ENCODE results near the gene RABGAP1L. TPM values are rescaled to one million over a fixed set of nuclear protein-coding genes. Genes with fewer than 3 reads are reported as not detected.
"Not testable (repeated sequence)": the region's sequence is repeated elsewhere in the genome, so short reads cannot be mapped to it uniquely, and the experiment has no call there.

Gene RABGAP1L
- 88.6 TPM for polyA plus RNA-seq

- peaks cover 41 to 53% (median 51%) of the 10 kb centered on the region in 3 donors for H3K4me1 Mint-ChIP-seq
- H3K9me3 Mint-ChIP-seq: no peaks in the 10 kb centered on the region
- H3K27ac Mint-ChIP-seq: peak within 1 kb of the TSS; percentile 81 to 98 (median 95)
- no peaks in the 10 kb centered on the region for H3K27me3 Mint-ChIP-seq
- peak within 1 kb of the TSS; percentile 88 to 97 (median 97) for H3K4me3 Mint-ChIP-seq
- H3K36me3 Mint-ChIP-seq: no peaks in the 10 kb centered on the region
These were observed at the start of gene RABGAP1L for GRCh38 chr1:174159252-174160108. TSS of gene RABGAP1L (plus strand) at chr1:174159520.

GRCh38 chr1:174110053-174110452 lies 49.3 kb upstream of the RABGAP1L start:
- Mint-ChIP-seq H3K27ac (peak overlapping the region in 2 of 3 donors; percentile 2 to 46), H3K4me1 (peaks cover 8 to 15% (median 12%) of the 10 kb centered on the region in 3 donors)

GRCh38 chr1:174112489-174113162 lies 46.7 kb upstream of the RABGAP1L start:
- no peak overlapping the region for H3K4me3 Mint-ChIP-seq
- H3K36me3 Mint-ChIP-seq: no peaks in the 10 kb centered on the region
- H3K4me1 Mint-ChIP-seq: peaks cover 8 to 15% (median 12%) of the 10 kb centered on the region in 3 donors
- H3K27me3 Mint-ChIP-seq: no peaks in the 10 kb centered on the region
- peaks cover 0 to 4% (median 0%) of the 10 kb centered on the region in 3 donors for H3K9me3 Mint-ChIP-seq
- H3K27ac Mint-ChIP-seq: no peak overlapping the region

More at GRCh38 chr1:174110053-174110452, 49.3 kb upstream of the RABGAP1L start:
- Mint-ChIP-seq H3K9me3 (peaks cover 0 to 4% (median 0%) of the 10 kb centered on the region in 3 donors), H3K4me3 (peak overlapping the region in 2 of 4 donors; percentile 3 to 41), H3K36me3 (no peaks in the 10 kb centered on the region), H3K27me3 (no peaks in the 10 kb centered on the region)

GRCh38 chr1:174114106-174114505 lies 45.2 kb upstream of the RABGAP1L start:
- Mint-ChIP-seq H3K9me3 (peaks cover 0 to 4% (median 0%) of the 10 kb centered on the region in 3 donors), H3K36me3 (no peaks in the 10 kb centered on the region), H3K4me3 (no peak overlapping the region), H3K27ac (no peak overlapping the region), H3K27me3 (no peaks in the 10 kb centered on the region), H3K4me1 (peaks cover 8 to 15% (median 12%) of the 10 kb centered on the region in 3 donors)

- no peaks in the 10 kb centered on the region for H3K36me3 Mint-ChIP-seq
These were observed 44.4 kb upstream of the RABGAP1L start for GRCh38 chr1:174114788-174115448.

GRCh38 chr1:174116042-174116441 lies 43.3 kb upstream of the RABGAP1L start:
- Mint-ChIP-seq H3K27ac (no peak overlapping the region), H3K9me3 (no peaks in the 10 kb centered on the region), H3K36me3 (no peaks in the 10 kb centered on the region), H3K27me3 (no peaks in the 10 kb centered on the region), H3K4me1 (peaks cover 0 to 4% (median 3%) of the 10 kb centered on the region in 3 donors), H3K4me3 (no peak overlapping the region)

More at GRCh38 chr1:174114788-174115448, 44.4 kb upstream of the RABGAP1L start:
- H3K4me3 Mint-ChIP-seq: no peak overlapping the region
- no peak overlapping the region for H3K27ac Mint-ChIP-seq
- no peaks in the 10 kb centered on the region for H3K9me3 Mint-ChIP-seq
- no peaks in the 10 kb centered on the region for H3K27me3 Mint-ChIP-seq
- H3K4me1 Mint-ChIP-seq: peaks cover 7 to 11% (median 7%) of the 10 kb centered on the region in 3 donors

- Mint-ChIP-seq H3K4me3 (no peak overlapping the region), H3K27me3 (no peaks in the 10 kb centered on the region), H3K27ac (no peak overlapping the region), H3K36me3 (no peaks in the 10 kb centered on the region), H3K9me3 (peaks cover 0 to 5% (median 3%) of the 10 kb centered on the region in 3 donors), H3K4me1 (peaks cover 0 to 4% (median 3%) of the 10 kb centered on the region in 3 donors)
These were observed 40.6 kb upstream of the RABGAP1L start for GRCh38 chr1:174118751-174119150.

GRCh38 chr1:174122318-174122717 lies 37.0 kb upstream of the RABGAP1L start:
- H3K27me3 Mint-ChIP-seq, H3K36me3 Mint-ChIP-seq: not testable (repeated sequence)

GRCh38 chr1:174123843-174124242 lies 35.5 kb upstream of the RABGAP1L start:
- Mint-ChIP-seq H3K4me3 (no peak overlapping the region), H3K9me3 (peaks cover 7 to 11% (median 10%) of the 10 kb centered on the region in 3 donors), H3K27ac (no peak overlapping the region), H3K36me3 (peaks cover 1% of the 10 kb centered on the region), H3K4me1 (peaks cover 12 to 21% (median 14%) of the 10 kb centered on the region in 3 donors), H3K27me3 (no peaks in the 10 kb centered on the region)

More at GRCh38 chr1:174122318-174122717, 37.0 kb upstream of the RABGAP1L start:
- not testable (repeated sequence) for H3K27ac Mint-ChIP-seq, H3K4me1 Mint-ChIP-seq, H3K4me3 Mint-ChIP-seq
- H3K9me3 Mint-ChIP-seq: peaks cover 7 to 11% (median 10%) of the 10 kb centered on the region in 3 donors

- not testable (repeated sequence) for H3K36me3 Mint-ChIP-seq, H3K27me3 Mint-ChIP-seq
- Mint-ChIP-seq H3K4me3 (peak overlapping the region in 2 of 4 donors; percentile 0 to 58), H3K9me3 (peaks cover 7 to 17% (median 15%) of the 10 kb centered on the region in 3 donors), H3K4me1 (peaks cover 12 to 21% (median 15%) of the 10 kb centered on the region in 3 donors), H3K27ac (peak overlapping the region in 1 of 3 donors; percentile 35)
These were observed 32.1 kb upstream of the RABGAP1L start for GRCh38 chr1:174127176-174127575.

- Mint-ChIP-seq H3K36me3 (peaks cover 1% of the 10 kb centered on the region), H3K4me1 (peaks cover 31 to 35% (median 32%) of the 10 kb centered on the region in 3 donors), H3K9me3 (peaks cover 2 to 7% (median 7%) of the 10 kb centered on the region in 3 donors), H3K4me3 (no peak overlapping the region), H3K27me3 (no peaks in the 10 kb centered on the region), H3K27ac (no peak overlapping the region)
These were observed 28.2 kb upstream of the RABGAP1L start for GRCh38 chr1:174131032-174131638.

GRCh38 chr1:174134003-174134659 lies 25.2 kb upstream of the RABGAP1L start:
- H3K27me3 Mint-ChIP-seq: no peaks in the 10 kb centered on the region
- peaks cover 2% of the 10 kb centered on the region for H3K36me3 Mint-ChIP-seq
- peaks cover 11 to 24% (median 24%) of the 10 kb centered on the region in 3 donors for H3K4me1 Mint-ChIP-seq
- H3K9me3 Mint-ChIP-seq: peaks cover 0 to 7% (median 4%) of the 10 kb centered on the region in 3 donors
- peak overlapping the region in 1 of 3 donors; percentile 4 for H3K27ac Mint-ChIP-seq
- peak overlapping the region in 2 of 4 donors; percentile 58 to 65 for H3K4me3 Mint-ChIP-seq

- H3K4me3 Mint-ChIP-seq: peak overlapping the region in 1 of 4 donors; percentile 76
- H3K27ac Mint-ChIP-seq: no peak overlapping the region
- peaks cover 0 to under 1% (median 0%) of the 10 kb centered on the region in 3 donors for H3K9me3 Mint-ChIP-seq
- H3K4me1 Mint-ChIP-seq: peaks cover 11 to 24% (median 24%) of the 10 kb centered on the region in 3 donors
- H3K27me3 Mint-ChIP-seq: no peaks in the 10 kb centered on the region
- H3K36me3 Mint-ChIP-seq: peaks cover 2% of the 10 kb centered on the region
These were observed 24.1 kb upstream of the RABGAP1L start for GRCh38 chr1:174135211-174135610.

GRCh38 chr1:174136714-174137113 lies 22.6 kb upstream of the RABGAP1L start:
- Mint-ChIP-seq H3K27ac (no peak overlapping the region), H3K4me3 (peak overlapping the region in 1 of 4 donors; percentile 14), H3K9me3 (no peaks in the 10 kb centered on the region), H3K36me3 (peaks cover 2% of the 10 kb centered on the region), H3K4me1 (peaks cover 11 to 24% (median 24%) of the 10 kb centered on the region in 3 donors), H3K27me3 (no peaks in the 10 kb centered on the region)

Measured in IgD-negative memory B cell (primary cell).